ENCODE data around the gene RO60.

DNA sequence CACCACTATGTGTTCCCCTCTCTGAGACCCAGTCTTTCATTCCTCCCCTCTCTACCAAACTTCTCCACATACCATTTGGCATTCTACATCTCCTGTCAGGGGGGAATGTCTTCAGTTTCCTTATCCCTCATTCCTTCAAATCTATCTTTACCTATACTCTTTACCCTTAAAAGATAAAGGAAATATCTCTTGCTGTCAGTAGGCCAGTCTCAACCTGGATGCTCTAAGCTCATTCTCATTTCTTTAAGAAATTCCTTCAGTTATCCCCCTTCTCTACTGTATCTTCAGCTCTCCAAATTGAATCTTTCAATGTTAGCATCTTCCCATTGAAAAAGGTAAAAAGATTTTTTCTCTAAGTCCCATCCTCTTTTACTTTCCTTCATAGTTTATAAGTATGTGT, 6.5 kb downstream of the RO60 start:
- TF ChIP-seq, protein P1, sequence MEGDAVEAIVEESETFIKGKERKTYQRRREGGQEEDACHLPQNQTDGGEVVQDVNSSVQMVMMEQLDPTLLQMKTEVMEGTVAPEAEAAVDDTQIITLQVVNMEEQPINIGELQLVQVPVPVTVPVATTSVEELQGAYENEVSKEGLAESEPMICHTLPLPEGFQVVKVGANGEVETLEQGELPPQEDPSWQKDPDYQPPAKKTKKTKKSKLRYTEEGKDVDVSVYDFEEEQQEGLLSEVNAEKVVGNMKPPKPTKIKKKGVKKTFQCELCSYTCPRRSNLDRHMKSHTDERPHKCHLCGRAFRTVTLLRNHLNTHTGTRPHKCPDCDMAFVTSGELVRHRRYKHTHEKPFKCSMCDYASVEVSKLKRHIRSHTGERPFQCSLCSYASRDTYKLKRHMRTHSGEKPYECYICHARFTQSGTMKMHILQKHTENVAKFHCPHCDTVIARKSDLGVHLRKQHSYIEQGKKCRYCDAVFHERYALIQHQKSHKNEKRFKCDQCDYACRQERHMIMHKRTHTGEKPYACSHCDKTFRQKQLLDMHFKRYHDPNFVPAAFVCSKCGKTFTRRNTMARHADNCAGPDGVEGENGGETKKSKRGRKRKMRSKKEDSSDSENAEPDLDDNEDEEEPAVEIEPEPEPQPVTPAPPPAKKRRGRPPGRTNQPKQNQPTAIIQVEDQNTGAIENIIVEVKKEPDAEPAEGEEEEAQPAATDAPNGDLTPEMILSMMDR (IDR thresholded peaks at IDR 0.05) = no peak
- TF ChIP-seq POLR2A (IDR thresholded peaks at IDR 0.05) = no peak

Measured in lower leg skin (tissue), 3 donors.